GM18858 (cell line): ENCODE results near the gene KIF12.
A peak's percentile ranks its signal among the peaks of the same experiment; 100 is the strongest.
"Not testable (repeated sequence)": the region's sequence is repeated elsewhere in the genome, so short reads cannot be mapped to it uniquely, and the experiment has no call there.

ENCODE experiments used
- ATAC-seq: cut with Tn5 transposase; IDR thresholded peaks from one replicate; pipeline ENCODE4 v1.9.1; 2021; ENCODE audit not compliant: unreplicated experiment

Gene KIF12

DNA sequence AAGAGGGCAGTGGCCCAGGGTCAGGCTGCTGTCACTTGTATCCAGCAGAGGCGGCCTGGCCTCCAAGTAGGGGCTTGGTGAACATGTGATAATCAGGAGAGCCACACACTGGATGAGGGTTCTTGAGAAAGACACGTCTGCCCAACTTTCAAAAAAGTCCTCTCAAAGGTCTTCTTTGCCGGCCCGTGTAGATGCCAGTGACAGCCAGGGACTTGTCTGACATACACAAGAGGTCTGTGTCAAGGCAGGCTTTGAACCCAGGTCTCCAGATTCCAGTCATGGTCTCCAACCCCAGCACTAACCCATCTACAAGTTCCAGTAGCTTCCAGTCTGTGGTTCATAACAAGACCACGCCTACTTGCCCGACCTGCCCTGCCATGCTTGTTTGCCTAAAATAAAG lies 13.1 kb downstream of the KIF12 start:
- ATAC-seq: no peak

DNA sequence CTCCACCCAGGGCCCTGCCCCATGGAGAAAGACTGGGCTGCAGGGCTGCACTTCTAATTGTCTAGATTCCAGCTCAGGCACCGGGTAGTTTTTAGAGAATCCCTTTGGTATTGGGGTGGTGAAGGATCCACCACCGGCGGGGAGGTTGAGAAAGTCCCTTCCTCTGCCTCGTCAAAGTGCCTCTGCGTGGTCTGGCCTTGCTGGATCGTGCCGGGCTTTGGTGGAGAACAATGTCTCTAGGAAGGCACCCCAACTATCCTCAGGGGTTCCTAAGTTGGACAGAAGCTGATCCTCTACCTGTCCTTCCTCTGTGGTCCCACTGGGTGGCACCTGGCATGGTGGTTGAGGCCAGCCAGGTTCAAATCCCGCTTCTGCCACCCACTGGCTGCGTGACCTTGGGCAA lies 13.7 kb downstream of the KIF12 start:
- no peak for ATAC-seq

DNA sequence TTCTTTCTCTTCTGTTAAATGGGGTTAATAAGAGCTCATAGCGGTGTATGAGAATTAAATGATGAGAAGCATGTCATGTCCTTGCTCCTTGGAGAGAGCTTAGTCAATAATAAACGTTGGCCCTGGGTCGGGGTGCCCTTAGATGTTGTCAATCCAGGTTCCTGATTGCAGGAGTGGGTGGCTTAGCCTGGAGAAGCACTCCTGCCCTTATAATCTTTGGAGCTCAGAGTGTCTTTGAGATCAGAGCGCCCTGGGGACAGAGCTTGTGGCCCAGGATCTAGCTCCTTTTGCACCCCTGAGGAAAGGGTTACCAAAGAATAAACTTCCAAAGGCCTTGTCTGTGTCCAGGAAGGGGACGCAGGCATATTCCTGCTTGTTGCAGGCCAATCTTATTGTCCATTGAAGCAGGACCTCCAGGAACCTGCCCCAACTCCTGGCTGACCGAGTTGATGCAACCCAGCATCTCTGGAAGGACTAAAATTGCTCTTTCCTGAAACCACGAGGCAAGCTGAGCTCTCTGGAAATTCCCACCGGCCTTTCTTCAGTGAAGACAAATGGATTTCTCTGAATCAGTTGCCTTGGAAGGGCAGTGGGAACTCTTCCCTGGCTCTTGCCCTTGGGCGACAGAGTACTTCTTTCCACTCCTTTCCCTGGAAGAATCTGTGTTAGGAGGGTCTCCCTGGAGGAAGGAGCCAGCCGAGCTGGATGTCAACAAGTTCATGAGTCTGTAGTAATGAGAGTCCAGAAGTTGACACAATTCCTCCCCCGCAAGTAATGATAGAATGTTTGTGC lies 14.6 kb downstream of the KIF12 start:
- no peak for ATAC-seq

DNA sequence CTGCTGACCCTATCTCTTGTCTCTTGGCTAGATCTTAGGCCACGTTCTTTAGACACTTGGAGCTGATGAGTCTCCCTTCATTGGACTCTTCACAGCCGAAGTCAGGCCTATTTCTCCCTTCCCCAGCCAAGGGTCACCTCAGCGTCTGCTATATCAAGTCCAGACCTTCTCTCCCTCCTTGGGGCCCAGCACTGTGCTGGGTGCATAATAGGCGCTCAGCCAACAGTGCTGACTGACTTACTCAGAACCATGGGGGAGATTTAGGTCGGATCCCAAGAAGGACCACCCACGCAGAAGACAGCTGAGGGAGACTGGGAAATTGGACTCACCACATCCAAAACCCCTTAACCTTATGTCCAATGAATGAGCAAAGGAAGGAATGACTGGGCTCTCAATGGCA lies 15.4 kb downstream of the KIF12 start:
- no peak for ATAC-seq

DNA sequence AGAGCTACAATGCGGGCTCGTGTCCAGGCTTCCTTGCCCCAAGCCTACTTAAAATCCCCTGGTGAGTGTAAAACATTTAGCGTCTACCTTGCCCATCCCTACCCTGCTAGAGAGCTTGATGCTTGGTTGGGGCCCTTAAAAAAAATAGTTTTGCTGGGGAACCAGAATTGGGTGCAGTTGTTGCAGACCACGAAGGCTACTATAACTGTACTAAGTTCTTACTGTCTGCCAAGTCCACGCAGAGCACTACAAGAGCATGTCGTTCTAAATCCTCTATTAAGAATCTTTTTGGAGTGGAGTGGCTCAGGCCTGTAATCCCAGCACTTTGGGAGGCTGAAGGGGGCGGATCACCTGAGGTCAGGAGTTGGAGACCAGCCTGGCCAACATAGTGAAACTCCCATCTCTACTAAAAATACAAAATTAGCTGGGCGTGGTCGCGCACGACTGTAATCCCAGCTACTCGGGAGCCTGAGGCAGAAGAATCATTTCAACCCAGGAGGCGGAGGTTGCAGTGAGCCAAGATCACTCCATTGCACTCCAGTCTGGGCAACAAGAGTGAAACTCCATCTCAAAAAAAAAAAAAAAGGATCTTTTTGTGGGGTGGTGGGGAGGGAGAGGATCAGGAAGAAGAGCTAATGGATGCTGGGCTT lies 16.2 kb downstream of the KIF12 start:
- ATAC-seq: not testable (repeated sequence)

DNA sequence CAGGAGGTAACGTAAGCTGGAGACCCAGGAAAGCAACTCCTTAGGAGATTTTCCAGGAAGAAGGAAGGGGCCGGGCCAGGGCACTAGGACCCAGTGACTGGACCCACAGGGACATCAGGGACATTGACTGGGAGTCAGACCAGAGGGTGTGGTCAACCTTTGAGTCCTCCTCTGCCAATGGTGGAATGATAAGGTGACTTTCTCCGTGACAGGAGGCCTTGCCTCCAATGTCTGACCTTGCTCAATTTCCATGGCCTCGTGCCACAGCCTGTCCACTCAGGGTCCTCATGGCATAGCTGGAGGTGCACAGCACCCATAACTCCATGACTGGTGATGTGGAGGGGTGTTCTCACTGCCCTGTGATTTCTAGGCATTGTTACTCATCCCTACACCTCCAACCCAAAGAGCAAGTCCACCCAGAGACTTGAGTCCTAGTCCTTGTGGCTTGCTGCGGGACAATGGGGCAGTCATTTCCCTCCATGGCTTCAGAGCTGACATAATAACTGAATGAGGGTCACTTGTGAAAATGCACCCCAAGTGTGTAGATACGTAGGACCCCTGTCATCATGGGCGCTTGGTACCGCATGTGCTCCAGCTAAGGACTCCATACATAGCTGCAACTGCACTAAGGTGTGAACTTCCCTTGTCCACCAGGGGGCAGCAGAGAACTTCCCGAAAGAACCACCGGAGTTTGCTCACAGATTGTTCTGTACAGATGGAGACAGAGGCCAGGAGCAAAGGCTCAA lies 16.9 kb downstream of the KIF12 start:
- peak; percentile 53 for ATAC-seq

DNA sequence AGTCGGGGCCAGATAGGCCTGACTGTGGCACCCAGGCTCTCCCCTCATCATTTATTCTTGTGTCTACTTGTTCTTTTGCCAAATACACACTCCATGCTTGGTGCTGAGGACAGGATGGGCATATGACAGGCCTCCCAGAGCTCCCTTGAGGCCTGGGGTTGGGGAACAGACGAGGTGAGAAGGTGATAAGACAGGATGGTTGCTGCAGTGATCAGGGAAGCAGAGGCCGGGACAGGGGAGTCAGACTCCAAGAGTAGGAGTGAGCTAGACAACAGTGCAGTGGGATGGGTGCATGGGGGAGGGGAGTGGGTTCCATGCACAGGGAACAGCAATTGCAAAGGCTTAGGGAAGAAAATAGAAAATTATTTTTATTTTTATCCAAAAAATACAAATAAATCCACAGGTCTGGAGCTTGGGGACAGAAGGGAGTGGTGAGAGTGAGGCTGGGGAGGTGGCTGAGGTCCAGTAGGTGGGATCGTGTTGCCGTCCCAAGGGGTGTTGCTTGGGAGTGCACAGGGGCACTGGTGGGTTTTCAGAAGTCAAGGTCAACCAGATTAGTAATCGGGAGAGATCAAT lies 17.6 kb downstream of the KIF12 start:
- no peak for ATAC-seq

DNA sequence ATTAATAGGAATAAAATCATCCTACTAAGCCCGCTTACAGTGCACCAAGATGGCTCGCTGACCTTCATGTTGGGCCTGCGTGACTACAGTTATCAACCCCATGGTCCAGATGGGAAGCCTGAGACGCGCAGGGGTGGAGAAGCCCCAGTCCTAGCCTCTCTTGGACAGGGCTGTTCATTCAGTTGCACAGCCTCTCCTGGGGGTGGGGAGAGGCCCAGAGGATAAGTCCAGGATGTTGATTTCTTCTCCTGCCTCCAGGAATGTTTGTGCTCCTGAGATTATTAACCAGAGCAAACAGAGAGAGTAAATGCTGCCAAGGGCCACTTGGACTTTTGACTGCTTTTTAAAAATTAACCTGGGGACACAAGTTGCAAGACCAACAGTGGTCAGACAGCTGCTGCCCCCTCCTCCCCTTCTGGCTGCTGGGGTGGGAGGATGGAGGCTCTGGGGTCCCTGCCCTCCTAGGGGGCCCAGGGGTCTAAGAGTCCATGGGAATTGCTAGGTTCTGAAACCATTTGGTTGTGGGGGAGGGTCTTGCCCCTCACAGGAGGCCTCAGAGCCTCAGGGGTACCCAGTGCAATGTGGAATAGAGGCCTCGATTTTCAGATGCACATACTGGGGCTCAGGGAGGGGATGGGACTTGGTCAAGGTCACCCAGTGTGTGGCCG lies 18.2 kb downstream of the KIF12 start:
- ATAC-seq: no peak

DNA sequence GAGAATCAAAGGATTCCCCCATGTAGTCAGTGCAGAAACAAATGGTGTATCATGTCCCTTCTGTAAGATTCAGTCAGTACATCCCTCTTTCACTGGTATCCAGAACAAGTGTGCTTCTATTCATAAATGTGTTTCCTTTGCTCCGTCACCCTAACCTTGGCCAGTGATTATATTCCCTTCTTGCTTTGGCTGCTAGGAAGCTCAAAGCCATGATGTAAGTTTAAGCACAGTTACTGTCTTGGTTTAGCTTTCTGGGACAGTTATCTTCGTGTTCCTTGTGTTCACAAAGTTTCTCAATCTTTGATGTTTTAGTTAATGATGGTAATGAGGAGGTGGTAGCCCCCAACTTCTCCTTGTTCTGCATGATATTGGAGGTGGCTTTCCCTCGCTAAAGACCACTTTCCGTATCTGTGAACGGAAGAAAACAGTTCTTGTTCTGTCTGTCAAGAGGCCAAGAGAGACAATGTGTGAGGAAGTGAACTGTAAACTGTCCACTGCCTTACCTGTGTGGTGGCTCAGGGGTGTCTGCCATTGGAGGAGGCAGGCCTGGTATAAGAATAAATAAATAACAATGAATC lies 18.8 kb downstream of the KIF12 start:
- no peak for ATAC-seq

DNA sequence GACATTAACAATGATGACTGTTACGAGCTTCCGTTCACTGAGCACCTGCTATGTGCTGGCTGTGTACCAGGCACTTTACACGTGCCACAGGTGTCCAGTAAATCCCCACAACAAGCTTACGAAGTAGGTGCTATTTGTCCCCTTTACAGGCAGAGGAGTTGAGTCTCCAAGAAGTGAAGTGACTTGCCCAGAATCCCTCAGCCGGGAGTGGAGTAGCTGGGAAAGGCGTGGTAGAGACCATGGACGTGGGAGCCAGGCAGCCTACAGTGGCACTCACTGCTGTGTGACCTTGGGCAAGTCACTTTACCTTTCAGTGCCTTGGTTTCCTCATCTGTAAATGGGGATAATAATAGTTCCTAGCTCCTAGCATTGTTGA lies 20.3 kb downstream of the KIF12 start:
- ATAC-seq: no peak

DNA sequence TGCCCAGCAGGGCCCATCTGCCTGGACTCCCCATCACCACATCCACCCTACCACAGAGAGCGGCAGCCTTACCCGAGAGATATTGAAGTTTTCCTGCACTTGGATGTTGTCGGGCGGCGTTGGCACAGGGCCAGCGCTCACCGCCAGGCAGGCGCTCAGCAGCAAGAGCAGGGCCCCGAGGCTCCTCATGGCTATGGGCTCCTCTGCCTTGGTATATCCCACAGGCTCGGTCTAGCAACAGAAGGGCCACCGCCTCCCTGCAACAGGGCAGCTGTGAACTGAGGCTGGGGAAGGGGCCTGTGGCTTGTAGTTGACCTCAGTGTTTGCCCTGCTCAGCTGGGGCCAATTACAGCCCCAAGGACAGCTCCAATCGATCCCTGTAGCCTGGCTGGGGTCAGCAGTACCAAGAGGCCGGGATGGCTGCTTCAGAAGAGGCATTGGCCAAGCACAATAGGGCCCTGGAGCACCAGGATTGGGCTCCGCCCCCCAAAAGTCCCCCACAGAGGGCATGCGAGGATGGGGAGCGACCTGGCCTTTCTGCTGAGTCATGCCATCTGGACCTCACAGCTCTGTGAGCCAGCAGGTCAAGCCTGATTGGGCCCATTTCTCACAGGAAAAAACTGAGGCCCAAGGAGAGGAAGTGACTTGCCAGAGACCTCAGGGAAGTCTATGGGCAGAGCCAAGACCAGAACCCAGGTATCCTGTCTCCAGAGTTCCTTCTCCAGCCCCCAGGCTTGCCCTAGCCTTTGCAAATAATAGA lies 20.9 kb downstream of the KIF12 start, which contains the start of gene AMBP:
AMBP (minus strand) TSS at position 280 of the 760 bp plus-strand sequence; CDS start at position 189, 91 bp downstream.
- no peak for ATAC-seq

DNA sequence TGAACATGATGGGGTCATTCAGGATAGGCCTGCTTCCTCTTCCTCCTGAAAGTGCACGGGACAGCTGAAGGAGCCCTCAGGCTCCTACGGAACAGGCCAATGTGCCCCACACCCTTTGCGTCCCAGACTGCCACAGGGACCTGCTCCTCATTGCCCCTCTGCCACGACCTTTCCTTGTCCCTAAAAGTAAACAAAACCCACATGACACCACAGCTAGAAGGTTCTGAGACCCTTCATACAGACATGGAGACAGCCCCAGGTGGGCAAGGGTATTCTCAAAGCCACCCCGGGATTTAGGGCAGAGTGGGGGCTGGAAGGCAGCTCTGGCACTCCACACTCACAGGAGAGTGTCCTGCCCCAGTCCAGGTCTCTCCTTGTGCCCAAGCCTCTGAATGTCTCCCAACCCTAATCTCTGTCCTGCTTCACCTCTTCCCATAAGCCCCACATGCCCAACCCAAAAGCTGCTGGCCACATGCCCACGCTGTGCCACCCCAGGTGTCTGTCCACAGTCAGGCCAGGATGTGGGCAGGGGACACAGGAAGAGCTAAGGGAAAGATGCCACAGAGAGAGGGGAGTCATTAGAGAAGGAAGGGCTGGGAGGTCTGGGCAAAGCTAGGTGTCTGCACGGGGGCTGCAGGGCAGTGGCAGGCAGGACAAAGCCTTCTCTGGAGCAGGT lies 21.8 kb downstream of the KIF12 start:
- ATAC-seq: no peak

DNA sequence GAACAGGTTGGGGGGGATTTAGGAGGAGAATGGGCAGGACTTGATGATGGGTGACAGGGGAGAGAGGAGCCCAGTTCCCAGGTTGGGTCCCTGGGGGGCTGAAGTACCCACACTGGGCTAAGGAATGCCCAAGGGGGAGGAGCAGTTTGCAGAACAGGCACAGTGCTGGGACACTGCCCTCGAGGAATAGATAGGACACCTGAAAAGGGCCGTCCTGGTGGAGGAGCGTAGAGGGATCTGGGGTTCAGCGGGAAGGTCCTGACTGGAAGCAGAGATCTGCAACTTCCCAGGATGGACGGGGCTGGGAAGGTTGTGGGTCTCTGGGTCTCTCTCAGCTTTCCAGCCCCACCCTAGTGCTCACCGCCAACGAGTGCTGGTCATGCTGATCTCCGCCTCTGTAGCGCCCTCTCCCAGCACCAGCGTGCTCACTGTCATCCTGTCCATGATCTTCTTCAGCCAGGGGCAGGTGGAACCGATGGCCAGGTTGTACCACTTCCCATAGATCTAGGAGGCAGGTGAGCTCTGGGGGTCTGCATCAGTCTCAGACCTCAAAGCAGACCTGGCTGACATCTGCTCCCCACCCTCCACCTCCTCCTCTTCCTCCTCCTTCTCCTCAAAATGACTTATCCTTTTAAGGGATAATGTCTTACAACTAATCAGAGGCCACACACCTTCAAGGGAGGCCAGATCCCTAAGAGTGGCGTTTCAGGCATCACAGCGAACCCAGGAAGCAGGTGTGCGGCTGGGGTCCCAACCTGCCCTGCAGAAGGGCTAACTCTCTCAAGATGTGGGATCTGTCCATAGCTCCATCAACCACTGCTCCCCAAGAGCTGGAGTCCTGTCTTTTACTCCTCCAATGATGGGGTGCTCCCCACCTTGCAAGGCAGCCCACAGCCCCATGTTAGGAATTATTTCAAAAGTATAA lies 22.6 kb downstream of the KIF12 start:
- ATAC-seq: no peak

DNA sequence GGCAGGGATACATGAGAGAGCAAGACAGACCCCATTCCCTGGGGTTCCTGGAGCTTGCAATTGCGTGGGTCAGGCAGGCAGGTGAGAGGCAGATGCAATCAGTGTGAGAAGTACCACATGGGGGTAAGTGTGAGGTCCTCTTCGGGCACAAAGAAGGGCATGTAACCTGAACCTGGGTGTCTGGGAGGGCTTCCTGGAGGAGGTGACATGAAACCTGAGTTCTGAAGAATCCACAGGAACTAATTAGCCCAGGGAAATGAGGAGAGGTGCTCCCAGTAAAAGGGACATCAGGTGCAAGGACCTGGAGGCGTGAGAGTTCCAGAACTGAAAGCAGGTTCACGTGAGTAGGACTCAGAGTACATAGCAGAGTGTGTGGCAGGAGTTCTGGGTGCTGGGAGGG lies 23.5 kb downstream of the KIF12 start:
- no peak for ATAC-seq

DNA sequence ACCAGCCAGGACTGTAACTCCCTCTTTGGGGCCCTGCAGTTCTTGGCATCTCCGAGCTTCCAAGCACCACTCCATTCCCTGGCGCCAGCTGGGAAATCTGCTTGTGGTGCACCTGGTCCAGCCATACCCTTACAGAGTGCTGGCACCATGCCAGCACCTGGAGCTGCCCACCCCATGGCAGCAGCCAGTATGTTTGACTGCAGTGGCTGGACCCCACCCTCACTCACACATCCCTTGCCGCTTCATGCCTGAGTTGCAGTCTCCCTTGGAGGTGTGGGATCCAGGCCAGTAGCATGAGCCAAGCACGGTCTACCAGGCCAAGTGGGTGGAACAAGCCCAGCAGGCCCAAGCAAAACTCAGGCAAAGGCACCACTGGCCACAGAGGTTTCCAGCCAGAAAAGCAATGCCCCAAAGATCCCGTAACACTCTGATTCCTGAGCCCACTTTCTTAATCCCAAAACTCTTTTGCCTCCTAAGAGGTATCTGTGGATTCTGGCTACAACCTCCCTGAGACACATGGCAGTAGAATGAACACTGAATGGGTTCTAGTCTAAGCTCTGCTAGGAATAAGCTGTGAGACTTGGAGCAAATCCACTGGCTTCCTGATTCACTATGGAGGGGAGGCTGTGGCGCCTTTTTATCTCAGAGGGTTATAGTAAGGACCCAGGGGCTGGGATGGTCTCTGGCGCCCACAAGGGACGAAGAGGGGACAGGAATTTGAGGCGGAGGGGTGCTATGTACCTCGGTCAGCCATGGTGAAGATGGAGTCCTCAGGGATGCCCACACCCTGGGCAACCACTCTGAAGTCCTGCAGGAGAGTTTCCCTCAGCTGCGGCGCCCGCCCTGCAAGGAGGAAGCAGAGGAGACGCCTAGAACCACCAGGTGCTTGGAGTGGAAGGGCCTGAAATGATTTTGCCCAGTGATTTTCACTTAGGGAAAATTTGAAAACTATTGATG lies 26.6 kb downstream of the KIF12 start:
- ATAC-seq: no peak

DNA sequence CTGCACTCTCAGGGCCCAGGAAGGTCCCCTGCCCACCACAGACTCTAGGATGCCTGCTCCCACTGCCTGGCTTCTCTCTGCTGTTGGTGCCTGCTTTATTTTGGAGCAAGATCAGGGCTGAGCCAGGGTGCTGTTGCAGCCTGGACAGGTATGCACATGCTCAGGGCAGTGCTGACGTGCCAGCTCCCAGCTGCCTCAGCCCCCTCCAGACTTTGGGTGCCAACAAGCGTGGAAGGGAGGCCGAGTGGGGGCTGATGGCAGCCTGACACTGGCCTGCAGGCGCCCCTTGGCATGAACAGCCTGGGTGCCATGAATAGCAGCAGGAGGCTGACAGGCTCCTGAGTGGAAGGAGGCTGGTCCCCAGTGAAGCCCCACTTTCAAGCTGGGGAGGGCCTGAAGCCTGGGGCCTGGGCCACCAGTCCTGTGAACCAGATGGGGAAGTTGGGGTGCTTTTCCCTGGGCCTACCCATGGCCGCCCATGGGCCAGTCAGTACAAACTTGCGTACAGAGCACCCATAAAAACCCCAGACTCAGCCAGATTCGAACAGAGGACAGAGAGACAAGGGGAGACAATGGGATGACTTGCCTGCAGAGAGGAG lies 27.8 kb downstream of the KIF12 start:
- no peak for ATAC-seq
